Smooth muscle cell (in vitro differentiated cells): ENCODE data around the gene MYCBP2. TPM values are rescaled to one million over a fixed set of nuclear protein-coding genes. Genes with fewer than 3 reads are reported as not detected.

Experiments used
- DNase-seq: peaks from one replicate; lab custom pipeline; 2025; ENCODE audit not compliant: unreplicated experiment; lab: John Stamatoyannopoulos, UW
- H2AFZ ChIP-seq: fragments of 200-600 bp; sonication (generic); 2 replicates; pipeline ENCODE4 v1.6.0; 2016; ENCODE audit warnings: antibody characterized with exemption, low read depth, mild to moderate bottlenecking
- H3F3A ChIP-seq: fragments of 200-600 bp; sonication (generic); 2 replicates; pipeline ENCODE4 v1.6.0; 2017; ENCODE audit warnings: antibody characterized with exemption, low read depth
- H3K27ac ChIP-seq: fragments of 200-600 bp; sonication (generic); 2 replicates; pipeline ENCODE4 v1.5.1; 2016; ENCODE audit warnings: low read depth, mild to moderate bottlenecking
- H3K27me3 ChIP-seq: fragments of 200-600 bp; sonication (generic); 2 replicates; pipeline ENCODE4 v1.6.1; 2016; ENCODE audit warnings: low read depth, mild to moderate bottlenecking
- H3K36me3 ChIP-seq: fragments of 200-600 bp; sonication (generic); 2 replicates; pipeline ENCODE4 v1.5.1; 2016; ENCODE audit warnings: low read depth
- H3K4me1 ChIP-seq: fragments of 200-600 bp; sonication (generic); 2 replicates; pipeline ENCODE4 v1.5.1; 2016; ENCODE audit warnings: low read depth
- H3K4me2 ChIP-seq: fragments of 200-600 bp; sonication (generic); 2 replicates; pipeline ENCODE4 v1.6.0; 2016; ENCODE audit warnings: mild to moderate bottlenecking
- H3K4me3 ChIP-seq: fragments of 200-600 bp; sonication (generic); 2 replicates; pipeline ENCODE4 v1.5.1; 2016; ENCODE audit warnings: mild to moderate bottlenecking
- H3K79me2 ChIP-seq: fragments of 200-600 bp; sonication (generic); 2 replicates; pipeline ENCODE4 v1.6.0; 2016; ENCODE audit warnings: low read depth, mild to moderate bottlenecking
- H3K9ac ChIP-seq: fragments of 200-600 bp; sonication (generic); 2 replicates; pipeline ENCODE4 v1.6.0; 2016; ENCODE audit warnings: low read depth
- H3K9me3 ChIP-seq: fragments of 200-600 bp; sonication (generic); replicated peaks from 2 replicates; pipeline ENCODE4 v1.5.1; 2016; ENCODE audit warnings: low read depth
- H4K20me1 ChIP-seq: fragments of 200-600 bp; sonication (generic); 2 replicates; pipeline ENCODE4 v1.6.0; 2016; ENCODE audit warnings: low read depth
- WGBS: methylation state at CpG from one replicate; pipeline ENCODE4 v1.1.7; 2016; ENCODE audit warnings: low lambda C conversion rate; 5-methylcytosine and 5-hydroxymethylcytosine counted together
- polyA plus RNA-seq: library from polyadenylated mRNA; unstranded; fragments of >200 nt; fragmentation: Nextera tagmentation; extraction: Ambion mirVana; gene quantifications from 2 replicates; pipeline ENCODE4 v1.2.1, GENCODE V29; 2016
- total RNA-seq: library from RNA; depleted of rRNA; stranded (reverse); fragments of >200 nt; gene quantifications from 2 replicates; pipeline ENCODE4 v1.2.3, GENCODE V29; 2014
- TF ChIP-seq, protein P1 (sequence below): fragments of 200-600 bp; sonication (generic); IDR thresholded peaks from 2 replicates; pipeline ENCODE4 v1.5.1; 2017; ENCODE audit warnings: borderline replicate concordance, mild to moderate bottlenecking, antibody characterized with exemption; ENCODE audit not compliant: insufficient read depth, poor library complexity, severe bottlenecking

Gene MYCBP2
- total and polyA plus RNA-seq, 2 experiments from 2014 or later: 20.1 to 61.0 TPM

- Histone ChIP-seq H3F3A (no peaks in the 10 kb centered on the region), H3K79me2 (no peaks in the 10 kb centered on the region), H3K36me3 (no peaks in the 10 kb centered on the region), H4K20me1 (no peaks in the 10 kb centered on the region), H2AFZ (no peak overlapping the region), H3K9ac (no peak overlapping the region), H3K4me3 (no peak overlapping the region), H3K4me1 (no peaks in the 10 kb centered on the region), H3K27me3 (no peaks in the 10 kb centered on the region), H3K4me2 (no peak overlapping the region), H3K27ac (no peak overlapping the region), H3K9me3 (no peaks in the 10 kb centered on the region)
- TF ChIP-seq, protein P1, sequence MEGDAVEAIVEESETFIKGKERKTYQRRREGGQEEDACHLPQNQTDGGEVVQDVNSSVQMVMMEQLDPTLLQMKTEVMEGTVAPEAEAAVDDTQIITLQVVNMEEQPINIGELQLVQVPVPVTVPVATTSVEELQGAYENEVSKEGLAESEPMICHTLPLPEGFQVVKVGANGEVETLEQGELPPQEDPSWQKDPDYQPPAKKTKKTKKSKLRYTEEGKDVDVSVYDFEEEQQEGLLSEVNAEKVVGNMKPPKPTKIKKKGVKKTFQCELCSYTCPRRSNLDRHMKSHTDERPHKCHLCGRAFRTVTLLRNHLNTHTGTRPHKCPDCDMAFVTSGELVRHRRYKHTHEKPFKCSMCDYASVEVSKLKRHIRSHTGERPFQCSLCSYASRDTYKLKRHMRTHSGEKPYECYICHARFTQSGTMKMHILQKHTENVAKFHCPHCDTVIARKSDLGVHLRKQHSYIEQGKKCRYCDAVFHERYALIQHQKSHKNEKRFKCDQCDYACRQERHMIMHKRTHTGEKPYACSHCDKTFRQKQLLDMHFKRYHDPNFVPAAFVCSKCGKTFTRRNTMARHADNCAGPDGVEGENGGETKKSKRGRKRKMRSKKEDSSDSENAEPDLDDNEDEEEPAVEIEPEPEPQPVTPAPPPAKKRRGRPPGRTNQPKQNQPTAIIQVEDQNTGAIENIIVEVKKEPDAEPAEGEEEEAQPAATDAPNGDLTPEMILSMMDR: no peak
- no peak for DNase-seq
Measured at GRCh38 chr13:77225946-77226345, 100.9 kb downstream of the MYCBP2 start.

DNA sequence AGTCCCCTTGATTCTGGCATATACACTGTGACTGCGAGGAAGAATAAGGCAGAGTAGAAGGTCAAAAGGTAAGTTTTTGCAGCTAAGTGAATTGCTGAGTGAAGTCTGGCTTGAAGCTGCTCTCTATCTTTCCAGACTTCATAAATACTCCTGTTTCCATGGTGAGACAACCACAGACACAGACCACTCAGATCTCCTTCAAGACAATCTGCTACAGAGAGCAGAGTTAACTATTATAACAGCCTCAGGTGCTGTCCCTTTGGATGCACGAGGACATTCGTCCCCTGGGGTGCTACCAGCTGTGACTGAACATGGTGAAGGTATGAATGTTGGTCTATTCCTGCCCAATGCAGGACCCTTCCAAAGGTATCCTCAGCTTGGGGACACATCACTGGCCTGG, 104.0 kb downstream of the MYCBP2 start:
- H3K36me3 ChIP-seq: no peaks in the 10 kb centered on the region
- DNase-seq: no peak
- H3K9me3 ChIP-seq: no peaks in the 10 kb centered on the region
- WGBS: 90% methylated on average over 3 of the region's 3 CpGs
- H3F3A ChIP-seq: no peaks in the 10 kb centered on the region
- no peak overlapping the region for H3K4me2 ChIP-seq
- no peaks in the 10 kb centered on the region for H3K27me3 ChIP-seq
- H3K9ac ChIP-seq: no peak overlapping the region
- H3K79me2 ChIP-seq: no peaks in the 10 kb centered on the region
- no peaks in the 10 kb centered on the region for H3K4me1 ChIP-seq
- TF ChIP-seq, protein P1: no peak
- H3K4me3 ChIP-seq: no peak overlapping the region
- H3K27ac ChIP-seq: no peak overlapping the region
- no peaks in the 10 kb centered on the region for H4K20me1 ChIP-seq
- no peak overlapping the region for H2AFZ ChIP-seq

- Histone ChIP-seq H3K4me2 (no peak overlapping the region), H3K9me3 (no peaks in the 10 kb centered on the region), H2AFZ (no peak overlapping the region), H3K79me2 (no peaks in the 10 kb centered on the region), H3K36me3 (peaks cover 3% of the 10 kb centered on the region), H3F3A (no peaks in the 10 kb centered on the region), H3K9ac (no peak overlapping the region), H3K27me3 (no peaks in the 10 kb centered on the region), H3K4me3 (no peak overlapping the region), H4K20me1 (no peaks in the 10 kb centered on the region), H3K27ac (no peak overlapping the region), H3K4me1 (no peaks in the 10 kb centered on the region)
- TF ChIP-seq, protein P1: no peak
- WGBS: 92% methylated on average over 3 of the region's 3 CpGs
- DNase-seq: no peak
Measured at GRCh38 chr13:77222000-77222690, 104.7 kb downstream of the MYCBP2 start.

DNA sequence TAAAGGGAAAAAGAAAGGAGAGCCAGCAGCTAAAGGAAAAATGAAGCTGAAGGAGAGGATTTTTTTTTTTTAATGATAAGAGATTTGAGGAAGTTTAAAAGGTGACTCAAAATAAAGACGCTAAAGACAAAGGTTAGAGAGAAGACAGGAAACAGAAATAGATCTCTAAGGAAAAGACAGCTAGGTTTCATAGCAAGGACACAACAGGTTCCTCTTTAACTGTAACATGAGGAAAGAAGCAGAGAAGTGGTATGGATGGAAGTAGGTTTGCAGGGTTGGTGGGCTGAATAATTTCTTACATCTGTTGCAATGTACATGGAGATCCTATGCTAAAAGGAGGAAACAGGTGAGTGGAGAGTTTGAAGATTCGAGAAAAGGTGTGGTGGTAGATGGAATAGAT, 107.5 kb downstream of the MYCBP2 start:
- Histone ChIP-seq H3K79me2 (no peaks in the 10 kb centered on the region), H3K9ac (no peak overlapping the region), H3K36me3 (peaks cover 4% of the 10 kb centered on the region), H2AFZ (no peak overlapping the region), H3K4me1 (no peaks in the 10 kb centered on the region), H3K4me2 (no peak overlapping the region), H3K4me3 (no peak overlapping the region), H3F3A (no peaks in the 10 kb centered on the region), H4K20me1 (no peaks in the 10 kb centered on the region), H3K9me3 (no peaks in the 10 kb centered on the region), H3K27ac (no peak overlapping the region), H3K27me3 (no peaks in the 10 kb centered on the region)
- TF ChIP-seq, protein P1: no peak
- DNase-seq: no peak
- WGBS: 98% methylated on average over 2 of the region's 2 CpGs
